HG03097 (cell line): ENCODE measurements around the gene RBPMS2.
"Not testable (repeated sequence)": the region's sequence is repeated elsewhere in the genome, so short reads cannot be mapped to it uniquely, and the experiment has no call there.

Experiments
- ATAC-seq: cut with Tn5 transposase; IDR thresholded peaks from one replicate; pipeline ENCODE4 v1.9.1; 2021; ENCODE audit not compliant: unreplicated experiment, low FRiP score

RBPMS2 gene

GRCh38 chr15:64755427-64755940, 19.9 kb downstream of the RBPMS2 start:
- no peak for ATAC-seq

GRCh38 chr15:64754663-64755426, 20.5 kb downstream of the RBPMS2 start:
- ATAC-seq: no peak

- ATAC-seq: no peak
Measured at GRCh38 chr15:64753480-64754185, 21.8 kb downstream of the RBPMS2 start.

GRCh38 chr15:64751464-64751863, 23.9 kb downstream of the RBPMS2 start:
- no peak for ATAC-seq

- ATAC-seq: no peak
Measured at GRCh38 chr15:64749999-64750657, 25.3 kb downstream of the RBPMS2 start.

- no peak for ATAC-seq
Measured at GRCh38 chr15:64749167-64749566, 26.2 kb downstream of the RBPMS2 start.

- ATAC-seq: no peak
Measured at GRCh38 chr15:64748251-64748650, 27.1 kb downstream of the RBPMS2 start.

- ATAC-seq: no peak
Measured at GRCh38 chr15:64747578-64747977, 27.8 kb downstream of the RBPMS2 start.

- no peak for ATAC-seq
Measured at GRCh38 chr15:64746921-64747320, 28.5 kb downstream of the RBPMS2 start.

- no peak for ATAC-seq
Measured at GRCh38 chr15:64746356-64746755, 29.0 kb downstream of the RBPMS2 start.

- ATAC-seq: no peak
Measured at GRCh38 chr15:64743691-64744090, 31.7 kb downstream of the RBPMS2 start.

GRCh38 chr15:64742921-64743320, 32.5 kb downstream of the RBPMS2 start:
- no peak for ATAC-seq

GRCh38 chr15:64742385-64742784, 33.0 kb downstream of the RBPMS2 start:
- no peak for ATAC-seq

GRCh38 chr15:64741708-64742107, 33.7 kb downstream of the RBPMS2 start:
- not testable (repeated sequence) for ATAC-seq

GRCh38 chr15:64740311-64741170, 34.8 kb downstream of the RBPMS2 start:
- ATAC-seq: no peak

GRCh38 chr15:64739577-64740143, 35.7 kb downstream of the RBPMS2 start:
- ATAC-seq: no peak

GRCh38 chr15:64739156-64739555, 36.2 kb downstream of the RBPMS2 start:
- ATAC-seq: no peak

- no peak for ATAC-seq
Measured at GRCh38 chr15:64738226-64739095, 36.9 kb downstream of the RBPMS2 start.
